NCI-H1092 treated with DMSO at 0.1 percent for 48 hours (cell line): ENCODE results near the gene TPRG1.
A peak's percentile ranks its signal among the peaks of the same experiment; 100 is the strongest.
"Not testable (repeated sequence)": the region's sequence is repeated elsewhere in the genome, so short reads cannot be mapped to it uniquely, and the experiment has no call there.

Source experiments
- DNase-seq: peaks from one replicate; lab custom pipeline; 2025; lab: John Stamatoyannopoulos, UW

The TPRG1 gene

DNA sequence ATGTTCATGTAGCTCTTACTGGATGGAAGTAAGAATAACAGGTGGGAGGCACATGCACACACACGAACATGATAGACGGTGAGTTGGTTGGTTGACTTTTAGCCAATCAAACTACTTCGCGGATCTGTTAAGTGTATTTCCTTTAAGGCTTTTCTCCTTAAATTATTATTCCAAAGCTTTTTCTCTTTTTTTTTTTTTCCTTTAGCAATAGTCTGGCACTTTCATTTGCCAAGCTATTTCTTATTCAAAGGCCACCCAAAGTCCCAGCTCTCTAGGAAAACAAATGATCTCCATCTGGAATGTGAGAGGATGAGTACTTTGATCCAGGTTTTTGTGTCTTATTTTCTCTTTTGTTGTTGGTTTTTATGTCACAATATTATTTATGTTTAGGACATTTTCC, 141.1 kb downstream of the TPRG1 start:
- no peak for DNase-seq

DNA sequence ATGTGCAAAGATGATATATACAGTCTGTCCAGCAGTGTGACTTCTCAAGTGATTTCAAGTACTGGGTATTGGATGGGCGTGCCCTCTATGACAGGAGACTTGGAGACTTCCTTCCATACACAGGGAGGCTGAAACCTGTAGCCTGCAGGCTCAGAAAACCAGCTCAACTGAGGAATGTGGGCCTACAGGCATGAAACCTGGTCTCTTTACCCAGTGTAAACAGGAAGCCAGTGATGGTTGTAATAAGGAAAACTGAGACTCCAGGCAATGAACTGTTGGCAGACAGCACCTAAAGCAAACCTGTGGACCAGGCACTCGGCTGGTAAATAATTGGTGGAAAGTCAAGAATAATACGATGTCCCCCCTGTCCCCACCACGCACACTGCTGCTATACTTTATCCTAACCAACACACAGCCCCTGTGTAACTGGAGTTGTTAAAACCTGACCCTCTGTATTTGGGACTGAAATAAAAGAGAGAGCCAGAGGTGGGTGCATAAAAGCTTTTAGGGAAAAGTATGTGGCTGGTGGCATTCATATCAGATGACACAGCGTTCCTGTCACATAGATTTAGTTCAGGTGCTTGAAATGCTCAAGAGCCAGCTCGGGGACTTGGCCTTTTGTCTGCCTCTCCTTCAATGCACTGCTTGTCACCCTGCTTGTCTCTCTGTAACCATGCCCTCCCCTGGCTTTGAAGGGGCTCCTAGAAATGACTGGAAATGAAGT, 144.7 kb downstream of the TPRG1 start:
- DNase-seq = peak; percentile 86

DNA sequence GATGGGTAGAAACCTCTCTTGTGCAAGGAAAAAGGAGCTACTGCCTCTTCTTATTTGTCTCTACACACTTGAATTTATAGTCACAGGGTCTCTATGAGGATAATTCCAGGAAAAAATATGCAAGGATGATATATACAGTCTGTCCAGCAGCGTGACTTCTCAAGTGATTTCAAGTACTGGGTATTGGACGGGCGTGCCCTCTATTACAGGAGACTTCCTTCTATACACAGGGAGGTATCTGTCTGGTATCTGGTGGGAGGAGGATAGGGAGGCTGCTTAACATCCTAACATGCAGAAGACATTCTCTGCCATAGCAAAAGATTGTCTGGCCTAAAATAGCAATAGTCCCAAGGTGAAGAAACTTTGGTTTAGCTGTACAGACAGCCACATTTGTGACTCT, 146.1 kb downstream of the TPRG1 start:
- DNase-seq = no peak

DNA sequence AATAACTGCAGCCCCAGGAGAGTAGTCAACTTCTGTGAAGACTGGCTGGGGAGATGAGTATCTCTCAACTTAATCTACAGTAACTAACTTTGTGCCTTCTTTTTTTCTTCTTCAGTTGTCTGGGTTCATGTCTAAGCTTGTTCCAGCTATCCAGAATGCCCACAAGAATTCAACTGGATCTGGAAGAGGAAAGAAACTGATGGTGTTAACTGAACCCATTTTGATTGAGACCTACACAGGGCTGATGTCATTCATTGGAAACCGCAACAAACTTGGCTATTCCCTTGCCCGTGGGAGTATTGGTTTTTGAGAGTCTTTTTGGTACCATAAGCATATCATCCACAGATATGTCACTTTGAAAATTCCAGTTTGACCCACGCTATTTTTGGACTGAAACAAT, 148.7 kb downstream of the TPRG1 start:
- no peak for DNase-seq

DNA sequence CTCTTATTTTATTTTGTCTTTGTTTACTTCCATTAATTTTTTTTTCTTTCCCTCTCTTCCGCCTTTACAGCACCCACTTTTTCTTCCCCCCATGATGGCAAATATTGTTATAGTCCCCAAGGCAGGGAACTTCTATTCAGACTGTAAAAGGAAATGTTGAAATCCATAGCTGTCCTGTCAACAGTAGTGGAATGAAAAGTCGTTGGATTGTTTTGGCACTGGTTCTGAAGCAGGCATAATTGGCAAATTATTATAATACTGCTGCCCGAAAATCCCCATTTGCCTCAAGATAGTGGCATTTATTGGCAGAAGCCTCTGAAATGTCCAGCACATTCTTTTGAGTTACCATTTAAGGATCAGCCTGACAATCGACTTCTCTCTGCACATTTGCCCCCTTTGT, 150.6 kb downstream of the TPRG1 start:
- DNase-seq = no peak

DNA sequence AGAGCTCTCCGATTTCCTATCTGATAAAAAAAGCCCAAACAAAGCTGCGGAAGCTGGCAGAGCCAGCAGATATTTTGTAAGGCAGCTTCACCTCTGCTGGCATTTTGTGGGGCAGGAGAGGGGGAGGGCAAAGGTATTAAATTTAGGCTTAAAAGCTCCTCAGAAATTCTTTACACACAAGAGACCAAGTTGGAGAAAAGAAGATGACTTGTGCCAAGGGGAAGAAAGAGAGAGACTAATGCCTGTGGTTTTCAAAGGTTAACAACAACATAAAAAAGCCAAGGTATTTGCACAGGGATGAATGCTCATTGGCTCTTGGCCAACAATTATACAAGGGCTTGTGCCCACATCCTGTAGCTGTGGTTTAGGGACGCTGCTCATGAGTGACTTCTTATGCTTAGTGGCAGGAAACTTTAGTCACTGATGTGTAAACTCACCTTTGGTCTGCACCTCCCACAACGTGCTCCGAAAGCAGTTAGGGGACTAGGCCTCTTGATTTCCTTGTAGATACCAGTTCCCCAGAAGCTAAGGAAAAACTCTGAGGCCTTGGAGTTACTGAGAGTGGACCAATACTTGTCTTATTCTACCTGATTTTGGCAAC, 152.9 kb downstream of the TPRG1 start:
- peak; percentile 74 for DNase-seq

DNA sequence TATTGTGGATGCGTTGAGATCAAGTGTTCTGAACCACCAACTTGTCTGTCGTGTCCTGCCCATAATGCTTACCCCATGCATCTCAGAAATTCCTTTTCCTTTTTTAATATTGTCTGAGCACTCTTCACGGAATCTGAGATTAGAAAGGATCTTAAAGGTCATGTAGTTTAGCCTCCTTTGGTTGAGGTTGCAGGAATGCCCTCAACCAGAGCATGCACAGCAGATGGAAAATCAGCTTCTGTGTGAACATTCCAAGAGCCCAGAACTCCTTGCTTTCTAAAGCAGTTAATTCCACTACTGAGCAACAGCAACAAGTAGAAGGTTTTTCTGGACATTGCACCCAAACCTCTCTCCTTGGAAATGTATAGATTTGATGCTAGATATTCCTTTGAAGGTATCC, 153.7 kb downstream of the TPRG1 start:
- no peak for DNase-seq

DNA sequence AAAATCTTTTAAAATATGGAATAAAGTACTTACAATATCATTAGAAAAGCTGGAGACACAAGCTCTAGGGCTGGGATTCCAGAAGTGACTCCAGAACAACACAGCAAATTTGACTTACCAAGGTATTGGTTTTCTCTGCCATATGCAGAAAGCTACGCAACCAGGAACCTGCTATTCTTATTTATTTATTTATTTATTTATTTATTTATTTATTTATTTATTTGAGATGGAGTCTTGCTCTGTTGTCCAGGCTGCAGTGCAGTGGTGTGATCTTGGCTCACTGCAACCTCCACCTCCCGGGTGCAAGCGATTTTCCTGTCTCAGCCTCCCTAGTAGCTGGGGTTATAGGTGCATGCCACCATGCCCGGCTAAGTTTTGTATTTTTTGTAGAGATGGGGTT, 157.9 kb downstream of the TPRG1 start:
- DNase-seq = not testable (repeated sequence)

DNA sequence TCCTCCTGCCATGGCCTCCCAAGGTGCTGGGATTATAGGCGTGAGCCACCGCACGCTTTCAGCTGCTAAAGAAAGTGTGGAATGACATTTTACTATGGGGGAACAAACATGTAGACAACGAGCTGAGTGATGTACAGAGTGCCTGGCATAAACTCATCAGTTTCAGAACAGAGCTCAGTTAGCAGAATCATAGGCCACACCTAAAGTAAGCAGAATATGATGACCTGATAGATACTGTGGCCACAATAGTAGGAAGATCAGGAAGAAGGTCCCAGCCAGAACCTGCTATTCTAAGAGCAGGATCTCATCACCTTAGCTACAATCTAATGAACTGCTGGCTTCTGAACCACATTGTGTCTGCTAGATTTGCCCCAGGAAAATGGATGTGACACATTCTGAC, 158.3 kb downstream of the TPRG1 start:
- DNase-seq = no peak

DNA sequence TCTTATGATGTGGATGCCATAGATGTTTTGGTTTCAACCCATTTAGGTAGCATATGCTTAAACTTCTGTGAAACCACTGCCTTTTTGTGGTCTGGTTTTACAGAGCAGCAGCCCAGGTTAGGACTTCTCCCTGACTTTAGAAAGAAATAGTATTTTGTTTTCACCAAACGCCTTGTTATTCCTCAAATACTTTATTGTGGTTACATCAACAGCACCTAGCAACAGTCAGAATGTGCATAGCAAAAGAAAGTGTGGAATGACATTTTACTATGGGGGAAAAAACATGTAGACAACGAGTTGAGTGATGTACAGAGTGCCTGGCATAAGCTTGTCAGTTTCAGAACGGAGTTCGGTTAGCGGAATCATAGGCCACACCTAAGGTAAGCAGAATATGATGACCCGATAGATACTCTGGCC, 159.2 kb downstream of the TPRG1 start:
- no peak for DNase-seq

DNA sequence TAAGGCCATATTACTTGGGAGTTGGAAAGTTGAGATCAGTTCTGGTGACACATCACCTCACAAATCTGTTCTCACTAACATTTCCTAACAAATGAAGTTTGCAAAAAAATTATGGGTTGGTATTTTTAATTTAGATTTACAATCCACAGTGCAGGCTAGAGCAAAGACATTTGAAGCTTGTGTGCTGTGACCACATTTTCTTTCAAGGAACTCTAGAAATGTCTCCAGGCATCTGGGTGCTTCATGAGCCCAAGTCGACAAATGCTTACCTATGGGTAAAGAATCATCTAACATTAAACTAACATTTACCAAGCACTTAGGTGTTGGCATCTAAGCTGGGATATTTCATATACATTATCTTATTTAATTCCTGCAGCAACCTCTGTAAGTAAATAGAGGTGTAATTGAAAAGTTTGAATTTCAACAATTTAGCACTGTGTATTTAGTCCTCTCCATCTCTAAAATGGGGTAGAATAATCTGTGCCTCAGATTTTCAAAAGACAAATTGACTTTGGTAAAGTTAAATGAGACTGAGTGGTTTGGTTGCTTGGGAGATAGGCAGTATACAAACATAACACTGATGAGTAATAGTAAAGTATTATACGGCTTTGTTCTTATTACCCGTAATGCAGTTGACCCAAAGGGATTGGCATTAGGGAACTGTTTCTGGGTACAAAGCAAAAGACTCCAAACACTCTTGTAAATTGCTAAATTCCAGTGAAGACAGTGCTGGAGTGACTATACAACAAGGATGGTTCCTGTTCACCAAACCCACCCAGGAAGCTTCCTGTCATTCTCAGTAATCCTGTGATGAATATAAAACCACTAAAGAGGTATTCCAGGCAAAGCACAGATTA, 162.5 kb downstream of the TPRG1 start:
- no peak for DNase-seq

DNA sequence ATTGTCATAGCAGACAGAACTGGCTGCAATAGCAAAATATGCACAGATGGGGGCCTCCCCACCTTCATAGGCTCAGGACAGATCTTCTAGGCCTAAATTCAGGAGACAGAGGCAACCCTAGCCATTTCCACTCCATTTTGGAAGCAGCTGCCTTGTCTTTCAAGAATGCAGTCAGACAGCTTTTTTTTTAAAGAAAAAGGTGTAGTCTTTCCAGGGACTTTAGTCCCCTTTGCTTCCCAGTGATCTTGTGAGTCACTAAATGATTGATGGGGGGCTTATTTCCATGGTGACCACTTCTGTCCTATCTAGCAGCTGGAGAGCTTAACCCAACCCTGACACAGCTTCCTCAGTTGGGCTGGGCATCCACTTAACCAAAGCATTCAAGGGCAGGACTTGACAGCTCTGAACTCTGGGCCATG, 165.9 kb downstream of the TPRG1 start:
- no peak for DNase-seq

DNA sequence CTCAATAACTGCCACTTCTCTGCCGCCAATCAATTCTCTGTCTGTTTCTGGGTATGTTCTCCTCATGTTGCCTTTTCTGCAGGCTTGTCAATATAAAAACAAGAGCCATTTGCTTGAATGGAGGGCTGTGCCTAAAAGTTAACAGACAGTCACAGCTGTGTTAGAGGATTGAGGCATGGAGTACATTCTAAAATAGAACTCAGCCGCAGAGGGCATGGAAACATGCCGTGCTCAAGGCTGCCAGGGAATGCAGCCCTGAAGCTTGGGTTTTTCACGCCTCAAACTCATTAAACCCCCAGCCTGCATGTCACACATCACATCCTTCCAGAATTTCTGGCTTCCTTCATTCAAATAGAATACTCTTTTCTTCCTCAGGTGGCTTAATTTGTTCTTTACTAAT, 166.6 kb downstream of the TPRG1 start:
- DNase-seq = no peak

DNA sequence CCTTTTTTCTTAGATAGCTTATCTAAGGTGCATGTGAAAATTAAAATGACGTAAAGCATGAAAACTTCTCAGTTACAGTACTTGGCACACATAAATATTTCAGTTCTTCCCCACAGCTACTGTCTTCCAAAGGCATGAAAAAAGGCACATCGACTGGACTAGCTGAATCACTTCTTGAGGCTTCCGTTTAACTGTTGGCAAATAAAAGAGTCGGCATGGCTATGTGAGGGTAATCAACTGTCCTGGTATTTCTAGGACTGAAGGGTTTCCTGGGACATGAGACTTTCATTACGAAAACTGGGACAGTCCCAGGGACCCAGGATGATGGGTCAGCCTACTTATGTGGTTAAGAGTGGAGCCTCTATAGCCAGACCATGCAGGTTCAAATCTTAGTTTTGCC, 168.2 kb downstream of the TPRG1 start:
- no peak for DNase-seq

DNA sequence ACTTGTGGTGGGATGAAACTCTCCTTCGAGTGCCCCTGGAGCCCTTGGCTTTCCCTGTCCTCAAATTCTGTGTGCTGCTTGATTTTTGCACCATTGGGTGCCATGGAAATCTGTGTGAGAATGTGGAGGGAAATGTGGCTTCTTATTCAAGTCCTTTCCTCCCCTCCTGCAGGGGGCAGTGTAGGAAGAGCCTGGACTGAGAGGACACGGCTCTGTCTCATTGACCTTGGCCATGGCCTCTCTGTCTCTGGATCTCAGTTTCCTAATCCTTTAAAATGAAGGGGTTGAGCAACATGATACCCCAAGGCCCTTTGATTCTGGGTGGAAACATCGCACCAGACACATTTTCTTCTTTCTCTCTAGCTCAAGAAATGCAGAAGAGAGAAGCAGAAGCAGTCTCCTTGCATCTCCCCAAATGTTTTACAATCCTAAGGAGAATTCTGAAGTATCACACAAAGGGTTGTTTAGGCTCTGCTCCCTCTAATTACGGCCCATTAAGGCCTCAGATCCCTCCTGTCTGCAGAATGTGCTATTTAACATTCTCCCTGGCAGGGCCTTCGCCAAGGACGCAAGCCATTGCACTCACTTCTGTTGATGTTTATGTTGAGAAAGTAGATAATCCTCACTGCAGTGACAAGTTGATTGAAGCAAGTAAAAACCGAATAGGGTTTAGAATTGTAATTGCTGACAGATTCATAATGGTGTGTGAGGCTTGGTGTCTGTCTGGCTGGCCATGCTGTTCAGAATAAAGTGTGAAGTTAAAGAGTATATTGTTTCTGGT, 169.1 kb downstream of the TPRG1 start:
- DNase-seq = no peak

DNA sequence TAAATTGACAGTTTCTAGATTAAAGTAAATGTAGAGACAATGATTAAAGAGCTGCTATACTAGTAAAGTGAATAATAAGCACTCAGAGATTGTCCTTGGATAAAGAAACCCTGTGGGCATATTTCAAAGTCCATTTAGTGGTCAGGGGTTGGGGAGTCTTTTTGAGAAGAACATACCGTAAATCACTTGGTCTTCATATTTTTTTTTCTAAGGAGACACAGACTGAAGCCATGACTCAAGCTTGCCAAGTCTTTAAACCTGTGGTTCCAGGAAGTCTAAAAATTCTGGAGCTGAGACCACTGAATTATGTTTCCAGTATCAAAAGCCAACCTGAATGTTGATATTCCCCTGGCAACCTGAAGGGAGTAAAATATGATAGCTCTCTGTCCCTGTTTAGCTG, 171.0 kb downstream of the TPRG1 start:
- no peak for DNase-seq

DNA sequence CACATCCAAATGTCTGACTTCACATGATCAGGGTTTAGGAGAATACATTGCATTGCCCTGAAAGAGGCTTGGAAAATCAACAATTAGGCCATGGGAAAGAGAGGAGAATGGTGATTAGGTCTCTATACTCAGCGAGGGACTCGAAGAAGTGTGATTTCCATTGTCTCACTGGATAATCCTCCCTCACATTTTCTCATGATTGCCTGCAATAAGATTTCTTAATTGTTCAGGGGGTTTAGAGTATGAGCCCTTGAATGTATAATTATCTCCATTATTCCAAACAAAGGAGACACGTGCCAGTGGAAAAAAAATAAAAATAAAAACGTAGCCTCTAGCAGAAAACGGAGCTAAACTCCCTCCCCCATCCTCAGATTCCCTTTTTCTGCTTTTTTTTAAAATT, 173.2 kb downstream of the TPRG1 start:
- peak; percentile 21 for DNase-seq

DNA sequence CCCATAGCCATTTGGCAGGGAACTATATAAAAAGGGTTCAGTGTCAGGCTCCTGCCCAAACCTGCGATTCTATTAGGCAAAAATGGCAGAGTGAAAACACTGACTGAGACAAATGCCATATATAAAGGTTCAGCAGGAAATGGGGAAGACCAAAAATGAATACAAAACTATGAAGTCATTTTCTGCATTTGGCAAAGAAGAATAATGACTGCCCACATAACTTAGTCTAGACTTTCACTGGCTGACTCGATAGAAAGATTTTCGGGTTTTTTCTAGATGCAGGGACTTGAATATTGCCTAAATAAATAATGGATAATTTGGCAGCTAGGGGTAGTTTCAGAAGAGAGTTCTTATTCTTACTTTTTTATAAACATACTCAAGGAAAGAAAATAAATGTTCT, 178.0 kb downstream of the TPRG1 start:
- no peak for DNase-seq

DNA sequence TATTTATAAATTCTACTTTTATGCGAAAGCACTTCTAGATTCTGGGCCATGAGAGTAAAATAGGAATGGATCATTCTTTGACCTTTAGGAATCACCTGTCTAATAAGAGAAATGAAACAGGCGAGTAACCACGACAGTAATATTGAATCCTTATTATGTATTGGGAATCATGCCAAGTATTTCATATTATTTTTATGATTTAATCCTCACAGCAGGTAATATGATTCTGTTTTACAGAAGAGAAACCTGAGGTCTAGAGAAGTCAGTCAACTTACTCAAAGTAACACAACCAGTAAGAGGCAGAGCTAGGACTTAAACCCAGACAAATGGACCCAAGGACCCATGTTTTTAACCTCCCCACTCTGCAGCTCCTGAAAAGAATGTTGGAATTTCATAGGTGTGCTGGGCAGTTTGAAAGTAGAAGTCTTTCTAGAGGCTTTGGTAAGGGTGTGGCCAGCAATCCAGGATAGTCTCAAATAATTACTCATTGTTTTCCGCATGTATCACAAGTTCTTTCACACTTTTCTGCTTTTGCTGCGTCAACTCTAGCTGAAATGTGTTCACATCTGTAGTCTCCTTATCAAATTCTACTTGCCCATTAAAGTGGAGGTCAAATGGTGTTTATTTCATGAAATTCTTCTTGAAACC, 181.7 kb downstream of the TPRG1 start:
- DNase-seq = no peak

DNA sequence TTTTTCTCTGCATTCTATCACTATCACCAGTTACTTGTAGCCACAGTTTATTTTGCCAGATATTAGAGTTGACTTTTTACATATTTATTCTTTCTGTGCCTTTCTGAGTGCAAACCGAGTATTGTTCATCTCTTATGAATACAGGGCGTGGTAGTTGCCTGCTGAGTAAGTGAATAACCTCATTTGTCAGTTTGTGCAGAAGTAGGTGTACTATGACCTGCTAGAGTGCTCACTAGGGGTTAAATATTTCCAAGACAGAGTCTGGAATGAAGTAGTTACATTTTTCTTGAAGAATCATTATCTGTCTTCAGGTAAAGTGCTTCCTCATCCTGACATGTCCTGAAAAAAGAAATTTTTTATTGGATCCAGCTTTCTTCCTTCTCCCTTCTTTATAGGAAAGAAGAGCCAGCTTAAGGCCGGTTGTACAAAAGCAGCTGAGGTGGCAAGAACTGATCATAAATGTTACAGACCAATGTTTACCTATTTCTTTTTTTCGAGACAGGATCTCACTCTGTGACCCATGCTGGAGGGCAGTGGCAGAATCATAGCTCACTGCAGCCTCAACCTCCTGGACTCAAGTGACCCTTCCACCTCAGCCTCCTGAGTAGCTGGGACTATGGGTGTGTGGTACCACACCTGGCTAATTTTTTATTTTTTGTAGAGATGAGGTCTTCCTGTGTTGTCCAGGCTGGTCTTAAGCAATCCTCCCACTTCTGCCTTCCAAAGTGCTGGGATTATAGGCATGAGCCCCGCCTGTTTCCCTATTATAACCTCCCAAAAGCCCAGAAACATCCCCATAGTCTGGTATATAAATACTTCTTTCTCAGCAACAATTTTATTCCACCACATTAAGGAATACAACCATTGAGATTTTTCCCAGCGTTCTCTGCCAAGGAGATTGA, 182.5 kb downstream of the TPRG1 start:
- DNase-seq = no peak

DNA sequence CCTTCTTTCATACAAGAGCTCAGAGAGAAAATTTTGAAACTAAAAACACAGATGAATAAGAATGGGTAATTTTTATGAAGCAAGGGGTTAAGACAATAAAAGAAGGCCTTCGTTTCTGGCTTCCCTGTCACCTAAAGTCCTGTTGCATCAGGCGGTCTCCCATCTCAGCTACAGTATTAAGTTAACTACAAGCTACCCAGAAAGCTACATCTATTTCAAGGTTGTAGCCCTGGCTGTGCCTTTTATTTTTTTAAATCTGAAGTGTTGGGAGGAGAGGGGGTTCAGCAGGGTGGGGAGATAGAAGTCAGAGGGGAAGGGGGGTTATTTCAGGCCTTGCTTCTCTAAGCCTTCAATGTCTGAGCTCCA, 183.3 kb downstream of the TPRG1 start:
- no peak for DNase-seq
